SK-N-SH (cell line): ENCODE data around the gene DGKD.

Experiments
- CTCF ChIP-seq: fragments of 200-600 bp; sonication (generic); IDR thresholded peaks from 2 replicates; pipeline ENCODE4 v1.6.1; 2017; ENCODE audit warnings: antibody characterized with exemption, mild to moderate bottlenecking, moderate library complexity
- ELF1 ChIP-seq: IDR thresholded peaks from 2 replicates; pipeline ENCODE4 v1.4.0; 2012
- NFIC ChIP-seq: IDR thresholded peaks from 2 replicates; pipeline ENCODE4 v1.4.0; 2012; ENCODE audit warnings: borderline replicate concordance
- SIN3A ChIP-seq: IDR thresholded peaks from 2 replicates; pipeline ENCODE4 v1.6.1; 2012; ENCODE audit warnings: low read depth, mild to moderate bottlenecking, low read length, moderate library complexity, borderline replicate concordance
- SMC3 ChIP-seq: IDR thresholded peaks from 2 replicates; pipeline ENCODE4 v1.6.1; 2012; ENCODE audit warnings: low read depth, low read length, improper control_type of control experiment
- ZBTB33 ChIP-seq: IDR thresholded peaks from 2 replicates; pipeline ENCODE4 v1.4.0; 2012; ENCODE audit warnings: low read depth, borderline replicate concordance
- TF ChIP-seq, protein P1 (sequence below): IDR thresholded peaks from 2 replicates; pipeline ENCODE4 v1.4.0; 2012; ENCODE audit warnings: low read depth

DNA sequence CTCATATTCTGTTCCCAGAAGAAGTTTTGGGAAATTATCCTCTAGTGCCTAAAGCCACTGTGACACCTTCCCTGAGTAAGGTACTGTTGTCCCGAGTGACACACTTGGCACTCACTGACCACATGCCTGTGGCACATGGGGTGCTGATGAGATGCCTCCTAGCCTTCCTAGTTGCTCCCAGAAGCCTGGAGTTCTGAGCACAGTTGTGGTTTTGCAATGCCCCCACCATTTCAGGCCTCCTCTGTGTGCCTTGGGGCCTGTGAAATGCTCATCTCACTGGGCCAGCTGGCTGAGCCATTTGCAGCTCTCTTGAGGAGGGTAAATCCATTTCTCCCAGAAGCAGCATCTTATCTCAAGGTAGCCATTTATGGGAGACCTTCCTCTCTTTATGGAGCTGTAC is 91.8 kb downstream of the DGKD start:
- TF ChIP-seq CTCF = no peak
- TF ChIP-seq ZBTB33 = no peak
- TF ChIP-seq ELF1 = no peak
- TF ChIP-seq SIN3A = no peak
- no peak for TF ChIP-seq SMC3
- no peak for TF ChIP-seq NFIC
- TF ChIP-seq, protein P1, sequence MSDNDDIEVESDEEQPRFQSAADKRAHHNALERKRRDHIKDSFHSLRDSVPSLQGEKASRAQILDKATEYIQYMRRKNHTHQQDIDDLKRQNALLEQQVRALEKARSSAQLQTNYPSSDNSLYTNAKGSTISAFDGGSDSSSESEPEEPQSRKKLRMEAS = no peak
